ENCODE data around the gene ZFP92.
A peak's percentile ranks its signal among the peaks of the same experiment; 100 is the strongest.

DNA sequence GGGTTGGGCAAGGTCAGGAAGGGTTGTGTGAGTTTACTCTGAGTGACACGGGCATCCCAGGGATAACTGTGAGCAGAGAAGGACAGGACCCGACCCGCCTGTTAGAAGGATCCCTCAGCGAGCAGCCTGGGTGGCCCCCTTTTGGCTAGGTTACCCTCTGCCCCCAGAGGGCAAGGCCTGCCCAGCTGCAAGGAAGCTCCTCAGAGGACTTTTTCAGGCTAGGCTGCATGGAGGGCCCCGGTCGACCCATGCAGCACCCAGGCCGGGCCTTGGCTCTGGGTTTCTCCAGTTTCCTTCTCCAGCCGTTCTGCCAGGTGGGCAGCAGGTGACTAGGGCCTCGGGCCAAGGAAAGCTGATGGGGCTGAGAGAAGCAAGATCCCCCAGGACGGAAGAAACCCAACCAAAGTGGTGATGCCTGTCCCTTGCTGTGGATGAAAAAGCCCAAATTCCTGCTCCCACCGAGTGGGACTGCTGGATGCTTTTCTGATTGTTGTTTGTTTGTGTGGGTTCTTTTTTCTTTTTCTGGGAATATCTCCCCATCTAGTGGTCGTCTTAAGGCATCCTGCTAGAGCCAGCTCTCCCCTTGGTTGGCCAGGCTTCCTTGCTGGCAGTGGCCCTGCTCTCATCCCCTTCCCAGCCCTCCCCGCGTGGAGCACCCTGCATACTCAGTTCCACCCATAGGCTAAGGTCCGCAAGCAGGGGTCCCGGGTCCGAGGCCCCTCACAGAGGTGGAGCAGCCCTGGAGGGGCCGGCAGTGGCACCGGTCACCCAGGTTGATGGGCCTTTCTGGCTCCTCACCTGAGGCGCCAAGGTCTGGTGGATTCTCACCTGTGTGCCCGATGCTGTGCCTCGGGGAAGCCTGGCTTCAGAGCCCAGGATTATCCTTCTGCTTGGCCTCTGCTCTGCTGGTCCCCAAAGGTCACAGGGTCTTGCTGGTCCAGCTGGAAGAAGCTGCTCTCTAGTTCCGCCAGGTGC is 1.8 kb downstream of the ZFP92 start:
- TF ChIP-seq, protein P1, sequence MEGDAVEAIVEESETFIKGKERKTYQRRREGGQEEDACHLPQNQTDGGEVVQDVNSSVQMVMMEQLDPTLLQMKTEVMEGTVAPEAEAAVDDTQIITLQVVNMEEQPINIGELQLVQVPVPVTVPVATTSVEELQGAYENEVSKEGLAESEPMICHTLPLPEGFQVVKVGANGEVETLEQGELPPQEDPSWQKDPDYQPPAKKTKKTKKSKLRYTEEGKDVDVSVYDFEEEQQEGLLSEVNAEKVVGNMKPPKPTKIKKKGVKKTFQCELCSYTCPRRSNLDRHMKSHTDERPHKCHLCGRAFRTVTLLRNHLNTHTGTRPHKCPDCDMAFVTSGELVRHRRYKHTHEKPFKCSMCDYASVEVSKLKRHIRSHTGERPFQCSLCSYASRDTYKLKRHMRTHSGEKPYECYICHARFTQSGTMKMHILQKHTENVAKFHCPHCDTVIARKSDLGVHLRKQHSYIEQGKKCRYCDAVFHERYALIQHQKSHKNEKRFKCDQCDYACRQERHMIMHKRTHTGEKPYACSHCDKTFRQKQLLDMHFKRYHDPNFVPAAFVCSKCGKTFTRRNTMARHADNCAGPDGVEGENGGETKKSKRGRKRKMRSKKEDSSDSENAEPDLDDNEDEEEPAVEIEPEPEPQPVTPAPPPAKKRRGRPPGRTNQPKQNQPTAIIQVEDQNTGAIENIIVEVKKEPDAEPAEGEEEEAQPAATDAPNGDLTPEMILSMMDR (IDR thresholded peaks at IDR 0.05 in 2 of 3, conservative IDR thresholded peaks at IDR 0.05 in 1 of 3; ENCODE audit: control insufficient read depth in 2 of 3, extremely low read depth in 1 of 3, insufficient read depth in 1 of 3, low read depth in 3 of 3, low read length in 3 of 3), result peak in 1 of 3 experiments; percentile 8; a peak in 1 of 6 replicates
- TF ChIP-seq NFXL1 (IDR thresholded peaks at IDR 0.05; ENCODE audit: borderline replicate concordance), result no peak
- TF ChIP-seq, protein P2, sequence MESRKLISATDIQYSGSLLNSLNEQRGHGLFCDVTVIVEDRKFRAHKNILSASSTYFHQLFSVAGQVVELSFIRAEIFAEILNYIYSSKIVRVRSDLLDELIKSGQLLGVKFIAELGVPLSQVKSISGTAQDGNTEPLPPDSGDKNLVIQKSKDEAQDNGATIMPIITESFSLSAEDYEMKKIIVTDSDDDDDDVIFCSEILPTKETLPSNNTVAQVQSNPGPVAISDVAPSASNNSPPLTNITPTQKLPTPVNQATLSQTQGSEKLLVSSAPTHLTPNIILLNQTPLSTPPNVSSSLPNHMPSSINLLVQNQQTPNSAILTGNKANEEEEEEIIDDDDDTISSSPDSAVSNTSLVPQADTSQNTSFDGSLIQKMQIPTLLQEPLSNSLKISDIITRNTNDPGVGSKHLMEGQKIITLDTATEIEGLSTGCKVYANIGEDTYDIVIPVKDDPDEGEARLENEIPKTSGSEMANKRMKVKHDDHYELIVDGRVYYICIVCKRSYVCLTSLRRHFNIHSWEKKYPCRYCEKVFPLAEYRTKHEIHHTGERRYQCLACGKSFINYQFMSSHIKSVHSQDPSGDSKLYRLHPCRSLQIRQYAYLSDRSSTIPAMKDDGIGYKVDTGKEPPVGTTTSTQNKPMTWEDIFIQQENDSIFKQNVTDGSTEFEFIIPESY (IDR thresholded peaks at IDR 0.05), result no peak
- TF ChIP-seq MYC (IDR thresholded peaks at IDR 0.05; ENCODE audit: insufficient read depth, insufficient read length, insufficient replicate concordance, low read length, severe bottlenecking), result no peak
- no peak for TF ChIP-seq KDM1A (IDR thresholded peaks at IDR 0.05; ENCODE audit: borderline replicate concordance)
- no peak for TF ChIP-seq YBX1 (IDR thresholded peaks at IDR 0.05)
- no peak for TF ChIP-seq SUPT20H (IDR thresholded peaks at IDR 0.05; ENCODE audit: borderline replicate concordance, control insufficient read depth, low read depth, low read length)
